ENCODE results near the gene PSMB9. TPM values are rescaled to one million over a fixed set of nuclear protein-coding genes. Genes with fewer than 3 reads are reported as not detected.

PSMB9 gene
- total and polyA plus RNA-seq, 2 donors (not counting 1 experiment from before 2014, with no cell fraction given): 181 to 242 TPM

- POLR2A ChIA-PET: interaction anchor here (0.6 to 2.8 kb wide), 4 partner anchors 53 to 85 kb away, joined by 3 to 14 read pairs (median 5); partner anchors contain the start of gene BRD2
- Histone ChIP-seq H3K4me1 (ENCODE audit: control insufficient read depth in 2 of 2, insufficient read depth in 2 of 2, low read length in 2 of 2) (peaks cover 9 to 10% of the 10 kb centered on the region in 2 donors), H4K20me1 (ENCODE audit: control insufficient read depth, insufficient read depth, low read length, poor library complexity, severe bottlenecking) (no peaks in the 10 kb centered on the region), H3K27ac (ENCODE audit: low read length in 2 of 2) (no peak overlapping the region), H2AFZ (ENCODE audit: insufficient read depth, low read depth, low read length, poor library complexity, severe bottlenecking) (no peak overlapping the region), H3K36me3 (replicated peaks in 1 of 2; ENCODE audit: control extremely low read depth in 1 of 2, control insufficient read depth in 1 of 2, extremely low read depth in 1 of 2, insufficient read depth in 2 of 2, low read length in 1 of 2) (peaks cover 1 to 2% of the 10 kb centered on the region in 2 experiments), H3K27me3 (replicated peaks in 1 of 4; ENCODE audit: control extremely low read depth in 1 of 4, control insufficient read depth in 3 of 4, insufficient read depth in 4 of 4, low read length in 3 of 4) (no peaks in the 10 kb centered on the region), H3K79me2 (ENCODE audit: control insufficient read depth, insufficient read depth, low read length) (peaks cover 7% of the 10 kb centered on the region), H3K4me3 (ENCODE audit: control extremely low read depth in 1 of 5, extremely low read depth in 1 of 5, insufficient read depth in 1 of 5, low read depth in 2 of 5, low read length in 4 of 5) (no peak overlapping the region), H3K9me3 (ENCODE audit: control extremely low read depth in 1 of 3, control insufficient read depth in 2 of 3, insufficient read depth in 1 of 3, low read length in 2 of 3) (no peaks in the 10 kb centered on the region), H3K9ac (ENCODE audit: low read length) (no peak overlapping the region), H3K4me2 (replicated peaks; ENCODE audit: low read depth, low read length, poor library complexity, severe bottlenecking) (no peak overlapping the region)
- no peak for TF ChIP-seq CTCF (IDR thresholded peaks at IDR 0.05)
- TF ChIP-seq EZH2 (IDR thresholded peaks at IDR 0.05; ENCODE audit: borderline replicate concordance, insufficient read depth, low read depth, low read length, poor library complexity, severe bottlenecking): no peak
- 83% methylated on average over 3 of the region's 3 CpGs for WGBS (ENCODE audit: insufficient coverage)
- H3K27me3 Mint-ChIP-seq: no peaks in the 10 kb centered on the region
- peak overlapping the region; percentile 33 for H3K27ac Mint-ChIP-seq
- H3K9me3 Mint-ChIP-seq (ENCODE audit: insufficient read depth): no peaks in the 10 kb centered on the region
- ATAC-seq (ENCODE audit: low read depth) (no peak), DNase-seq (no peak)
- H3K4me3 Mint-ChIP-seq: no peak overlapping the region
- CTCF ChIA-PET: interaction anchor here (1.0 to 14.6 kb wide), 24 partner anchors 8 to 473 kb away, joined by 3 to 305 read pairs (median 8); partner anchors contain the start of genes BRD2, HLA-DMA and HLA-DMB
- H3K4me1 Mint-ChIP-seq: peaks cover 20% of the 10 kb centered on the region
- intact Hi-C loops (cut with micrococcal nuclease): no loop called here
These were observed 32.8 kb downstream of the PSMB9 start for GRCh38 chr6:32886681-32887383.

- H4K20me1 ChIP-seq (ENCODE audit: control insufficient read depth, insufficient read depth, low read length, poor library complexity, severe bottlenecking): no peaks in the 10 kb centered on the region
- H3K27me3 ChIP-seq (replicated peaks in 1 of 4; ENCODE audit: control extremely low read depth in 1 of 4, control insufficient read depth in 3 of 4, insufficient read depth in 4 of 4, low read length in 3 of 4): no peaks in the 10 kb centered on the region
- peaks cover 7% of the 10 kb centered on the region for H3K79me2 ChIP-seq (ENCODE audit: control insufficient read depth, insufficient read depth, low read length)
- Mint-ChIP-seq H3K27me3 (no peaks in the 10 kb centered on the region), H3K9me3 (ENCODE audit: insufficient read depth) (no peaks in the 10 kb centered on the region), H3K27ac (no peak overlapping the region), H3K4me3 (no peak overlapping the region), H3K4me1 (peaks cover 26% of the 10 kb centered on the region)
- no peak overlapping the region for H3K4me3 ChIP-seq (ENCODE audit: control extremely low read depth in 1 of 5, extremely low read depth in 1 of 5, insufficient read depth in 1 of 5, low read depth in 2 of 5, low read length in 4 of 5)
- no peak overlapping the region for H3K9ac ChIP-seq (ENCODE audit: low read length)
- ATAC-seq (ENCODE audit: low read depth) (no peak), DNase-seq (no peak)
- no peak overlapping the region for H3K27ac ChIP-seq (ENCODE audit: low read length in 2 of 2)
- peaks cover 2% of the 10 kb centered on the region in 2 experiments for H3K36me3 ChIP-seq (replicated peaks in 1 of 2; ENCODE audit: control extremely low read depth in 1 of 2, control insufficient read depth in 1 of 2, extremely low read depth in 1 of 2, insufficient read depth in 2 of 2, low read length in 1 of 2)
- no peak overlapping the region for H3K4me2 ChIP-seq (replicated peaks; ENCODE audit: low read depth, low read length, poor library complexity, severe bottlenecking)
- TF ChIP-seq EZH2 (IDR thresholded peaks at IDR 0.05; ENCODE audit: borderline replicate concordance, insufficient read depth, low read depth, low read length, poor library complexity, severe bottlenecking) (no peak), CTCF (IDR thresholded peaks at IDR 0.05) (no peak)
- ChIA-PET CTCF (interaction anchor here (1.4 to 14.6 kb wide), 7 partner anchors 19 to 99 kb away, joined by 3 to 305 read pairs (median 24); partner anchors contain the start of gene HLA-DMA), POLR2A (interaction anchor here (0.6 to 1.0 kb wide), 2 partner anchors 81 to 84 kb away, joined by 3 read pairs; partner anchors contain the start of gene BRD2)
- H3K4me1 ChIP-seq (ENCODE audit: control insufficient read depth in 2 of 2, insufficient read depth in 2 of 2, low read length in 2 of 2): peaks cover 9 to 10% of the 10 kb centered on the region in 2 donors
- 94% methylated on average over 4 of the region's 5 CpGs for WGBS (ENCODE audit: insufficient coverage)
- no peaks in the 10 kb centered on the region for H3K9me3 ChIP-seq (ENCODE audit: control extremely low read depth in 1 of 3, control insufficient read depth in 2 of 3, insufficient read depth in 1 of 3, low read length in 2 of 3)
- intact Hi-C loops (cut with micrococcal nuclease): no loop called here
- no peak overlapping the region for H2AFZ ChIP-seq (ENCODE audit: insufficient read depth, low read depth, low read length, poor library complexity, severe bottlenecking)
These were observed 33.6 kb downstream of the PSMB9 start for GRCh38 chr6:32887616-32888015.
